H1 (cell line): ENCODE data around the gene DNAH8.

Experiments used
- PHF8 ChIP-seq: fragments of 200-600 bp; sonication (generic); conservative IDR thresholded peaks from 2 replicates; pipeline ENCODE4 v1.7.1; 2012; ENCODE audit warnings: low read depth, mild to moderate bottlenecking, inconsistent platforms, low read length, moderate library complexity
- SP1 ChIP-seq: IDR thresholded peaks from 2 replicates; pipeline ENCODE4 v1.6.1; 2011; ENCODE audit warnings: low read depth, low read length

- TF ChIP-seq PHF8 (no peak), SP1 (no peak)
Observed at GRCh38 chr6:39061182-39061581, 346.1 kb downstream of the DNAH8 start.
